ENCODE results near the gene VIM.

Gene VIM

DNA sequence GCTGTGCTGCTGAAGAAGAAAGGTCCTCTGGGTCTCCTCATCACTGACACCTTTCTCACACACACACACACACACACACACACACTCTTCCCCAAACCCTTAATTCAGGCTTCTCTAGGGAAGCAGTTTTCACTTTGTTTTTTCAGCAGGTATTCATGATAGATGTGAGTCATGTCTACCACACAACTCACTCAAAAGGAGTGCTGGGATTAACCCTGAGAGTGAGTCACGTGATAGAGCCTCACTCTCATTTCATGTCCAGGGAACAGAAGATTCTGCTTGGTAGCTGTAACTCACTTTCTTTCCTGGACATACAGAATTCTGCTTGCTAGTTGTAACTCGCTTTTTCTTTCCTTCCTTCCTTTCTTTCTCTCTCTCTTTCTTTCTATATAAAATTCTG lies 45.4 kb downstream of the VIM start:
- no peaks in the 10 kb centered on the region for H3K79me2 ChIP-seq (ENCODE audit: low read length)
- no peaks in the 10 kb centered on the region for H3K4me1 ChIP-seq (ENCODE audit: low read length)
- H3K27ac ChIP-seq (ENCODE audit: low read length) = no peak overlapping the region
- no peaks in the 10 kb centered on the region for H3K36me3 ChIP-seq (replicated peaks; ENCODE audit: low read depth, low read length)
- no peaks in the 10 kb centered on the region for H4K20me1 ChIP-seq (ENCODE audit: insufficient read depth, low read length)
- H2AFZ ChIP-seq (ENCODE audit: low read depth, low read length) = no peak overlapping the region
- H3K4me3 ChIP-seq (ENCODE audit: low read length) = no peak overlapping the region
- TF ChIP-seq EZH2phosphoT487 (IDR thresholded peaks at IDR 0.05; ENCODE audit: low read depth) = no peak
- TF ChIP-seq, protein P1, sequence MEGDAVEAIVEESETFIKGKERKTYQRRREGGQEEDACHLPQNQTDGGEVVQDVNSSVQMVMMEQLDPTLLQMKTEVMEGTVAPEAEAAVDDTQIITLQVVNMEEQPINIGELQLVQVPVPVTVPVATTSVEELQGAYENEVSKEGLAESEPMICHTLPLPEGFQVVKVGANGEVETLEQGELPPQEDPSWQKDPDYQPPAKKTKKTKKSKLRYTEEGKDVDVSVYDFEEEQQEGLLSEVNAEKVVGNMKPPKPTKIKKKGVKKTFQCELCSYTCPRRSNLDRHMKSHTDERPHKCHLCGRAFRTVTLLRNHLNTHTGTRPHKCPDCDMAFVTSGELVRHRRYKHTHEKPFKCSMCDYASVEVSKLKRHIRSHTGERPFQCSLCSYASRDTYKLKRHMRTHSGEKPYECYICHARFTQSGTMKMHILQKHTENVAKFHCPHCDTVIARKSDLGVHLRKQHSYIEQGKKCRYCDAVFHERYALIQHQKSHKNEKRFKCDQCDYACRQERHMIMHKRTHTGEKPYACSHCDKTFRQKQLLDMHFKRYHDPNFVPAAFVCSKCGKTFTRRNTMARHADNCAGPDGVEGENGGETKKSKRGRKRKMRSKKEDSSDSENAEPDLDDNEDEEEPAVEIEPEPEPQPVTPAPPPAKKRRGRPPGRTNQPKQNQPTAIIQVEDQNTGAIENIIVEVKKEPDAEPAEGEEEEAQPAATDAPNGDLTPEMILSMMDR (IDR thresholded peaks at IDR 0.05; ENCODE audit: low read depth, low read length) = no peak
- H3K9me3 ChIP-seq (ENCODE audit: insufficient read depth, low read length) = no peaks in the 10 kb centered on the region
- H3K9ac ChIP-seq (ENCODE audit: low read length) = no peak overlapping the region
- no peak overlapping the region for H3K4me2 ChIP-seq (ENCODE audit: low read length)
- no peaks in the 10 kb centered on the region for H3K27me3 ChIP-seq (ENCODE audit: low read depth, low read length)

DNA sequence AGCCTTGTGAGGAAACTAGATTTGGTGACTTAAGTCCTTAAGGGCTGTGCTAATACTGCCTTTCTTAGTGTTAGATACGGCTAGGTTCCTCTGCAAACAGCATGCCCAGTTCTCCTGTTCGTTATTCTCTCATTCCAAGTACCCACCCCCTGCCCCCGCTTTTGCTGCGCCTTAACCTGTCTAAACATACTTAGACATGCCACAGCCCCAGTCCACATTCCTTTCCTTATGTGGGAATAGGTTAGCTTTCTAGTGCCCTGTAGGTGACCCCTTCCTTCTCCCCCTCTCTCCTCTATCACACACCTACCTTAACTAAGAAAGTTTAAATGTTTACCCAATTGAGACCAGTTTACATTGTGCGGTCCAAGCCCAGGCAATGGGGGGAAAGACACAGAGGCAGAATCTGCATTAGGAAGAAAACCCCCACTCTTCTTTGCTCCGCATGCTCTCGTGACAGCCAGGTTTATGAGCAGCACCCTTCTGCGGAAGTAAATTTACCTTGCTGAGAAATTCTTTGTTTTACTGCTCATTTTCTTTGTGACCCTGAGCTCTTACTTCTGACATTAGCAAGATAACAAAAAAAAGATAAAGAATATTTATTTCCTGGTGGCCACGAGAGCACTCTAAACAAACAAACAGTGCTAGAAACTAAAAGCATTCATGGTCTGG lies 48.8 kb downstream of the VIM start:
- TF ChIP-seq, protein P1 (IDR thresholded peaks at IDR 0.05; ENCODE audit: low read depth, low read length) = no peak
- no peak for TF ChIP-seq EZH2phosphoT487 (IDR thresholded peaks at IDR 0.05; ENCODE audit: low read depth)
- no peaks in the 10 kb centered on the region for H3K9me3 ChIP-seq (ENCODE audit: insufficient read depth, low read length)
- no peak overlapping the region for H3K4me3 ChIP-seq (ENCODE audit: low read length)
- H3K4me1 ChIP-seq (ENCODE audit: low read length) = no peaks in the 10 kb centered on the region
- no peaks in the 10 kb centered on the region for H3K27me3 ChIP-seq (ENCODE audit: low read depth, low read length)
- H3K27ac ChIP-seq (ENCODE audit: low read length) = no peak overlapping the region
- no peaks in the 10 kb centered on the region for H4K20me1 ChIP-seq (ENCODE audit: insufficient read depth, low read length)
- H2AFZ ChIP-seq (ENCODE audit: low read depth, low read length) = no peak overlapping the region
- H3K9ac ChIP-seq (ENCODE audit: low read length) = no peak overlapping the region
- no peaks in the 10 kb centered on the region for H3K36me3 ChIP-seq (replicated peaks; ENCODE audit: low read depth, low read length)
- H3K79me2 ChIP-seq (ENCODE audit: low read length) = no peaks in the 10 kb centered on the region
- no peak overlapping the region for H3K4me2 ChIP-seq (ENCODE audit: low read length)

DNA sequence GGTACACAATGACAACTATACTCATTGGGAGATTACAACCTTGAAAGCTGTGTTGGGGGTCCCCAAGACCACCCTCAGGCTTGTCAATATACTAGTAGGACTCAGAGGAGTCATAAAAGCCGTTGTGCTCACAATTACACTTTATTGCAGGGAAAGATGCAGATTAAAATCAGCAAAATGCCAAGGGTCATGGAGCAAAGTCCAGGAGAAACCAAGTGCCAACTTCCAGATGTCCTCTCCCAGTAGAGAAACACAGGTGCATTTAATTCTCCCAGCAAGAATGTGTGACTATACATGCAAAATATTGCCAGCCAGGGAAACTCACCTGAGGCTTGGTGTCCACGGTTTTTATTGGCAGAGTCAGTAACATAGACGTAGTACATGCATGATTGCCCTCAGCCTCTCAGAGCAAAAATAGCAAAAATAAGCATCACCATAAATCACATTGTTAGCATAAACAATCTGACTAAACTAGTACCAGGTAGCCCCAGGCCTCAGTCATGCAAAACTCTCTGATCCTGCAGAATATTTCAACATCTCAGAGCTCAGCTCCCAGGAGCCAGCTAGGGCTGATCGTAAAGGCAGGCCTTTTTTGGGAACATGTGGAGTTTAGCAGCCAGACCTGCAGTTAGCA lies 50.7 kb downstream of the VIM start:
- Histone ChIP-seq H2AFZ (ENCODE audit: low read depth, low read length) (no peak overlapping the region), H3K4me1 (ENCODE audit: low read length) (no peaks in the 10 kb centered on the region), H3K9ac (ENCODE audit: low read length) (no peak overlapping the region), H3K4me3 (ENCODE audit: low read length) (no peak overlapping the region), H3K79me2 (ENCODE audit: low read length) (no peaks in the 10 kb centered on the region), H3K36me3 (replicated peaks; ENCODE audit: low read depth, low read length) (no peaks in the 10 kb centered on the region), H4K20me1 (ENCODE audit: insufficient read depth, low read length) (no peaks in the 10 kb centered on the region), H3K27me3 (ENCODE audit: low read depth, low read length) (no peaks in the 10 kb centered on the region), H3K9me3 (ENCODE audit: insufficient read depth, low read length) (no peaks in the 10 kb centered on the region), H3K27ac (ENCODE audit: low read length) (no peak overlapping the region), H3K4me2 (ENCODE audit: low read length) (no peak overlapping the region)
- TF ChIP-seq, protein P1 (IDR thresholded peaks at IDR 0.05; ENCODE audit: low read depth, low read length) = no peak
- no peak for TF ChIP-seq EZH2phosphoT487 (IDR thresholded peaks at IDR 0.05; ENCODE audit: low read depth)

DNA sequence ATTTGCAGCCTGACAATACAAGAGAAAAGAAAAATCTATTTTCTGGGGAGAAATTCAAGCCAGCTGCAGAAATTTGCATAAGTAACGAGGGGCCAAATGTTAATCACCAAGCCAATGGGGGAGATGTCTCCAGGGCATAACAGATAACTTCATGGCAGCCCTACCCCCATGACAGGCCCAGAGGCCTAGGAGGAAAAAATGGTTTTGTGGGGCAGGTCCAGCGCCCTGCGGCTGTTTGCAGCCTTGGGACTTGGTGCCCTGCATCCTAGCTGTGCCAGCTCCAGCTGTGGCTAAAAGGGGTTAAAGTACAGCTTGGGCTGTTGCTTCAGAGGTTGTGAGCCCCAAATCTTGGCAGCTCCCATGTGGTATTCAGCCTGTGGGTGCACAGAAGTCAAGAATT lies 54.3 kb downstream of the VIM start:
- TF ChIP-seq, protein P1 (IDR thresholded peaks at IDR 0.05; ENCODE audit: low read depth, low read length) = no peak
- TF ChIP-seq EZH2phosphoT487 (IDR thresholded peaks at IDR 0.05; ENCODE audit: low read depth) = no peak
- H3K9me3 ChIP-seq (ENCODE audit: insufficient read depth, low read length) = no peaks in the 10 kb centered on the region
- H3K79me2 ChIP-seq (ENCODE audit: low read length) = no peaks in the 10 kb centered on the region
- no peak overlapping the region for H3K27ac ChIP-seq (ENCODE audit: low read length)
- no peaks in the 10 kb centered on the region for H3K4me1 ChIP-seq (ENCODE audit: low read length)
- H3K36me3 ChIP-seq (replicated peaks; ENCODE audit: low read depth, low read length) = no peaks in the 10 kb centered on the region
- no peaks in the 10 kb centered on the region for H3K27me3 ChIP-seq (ENCODE audit: low read depth, low read length)
- no peak overlapping the region for H2AFZ ChIP-seq (ENCODE audit: low read depth, low read length)
- H3K9ac ChIP-seq (ENCODE audit: low read length) = no peak overlapping the region
- no peak overlapping the region for H3K4me3 ChIP-seq (ENCODE audit: low read length)
- H4K20me1 ChIP-seq (ENCODE audit: insufficient read depth, low read length) = no peaks in the 10 kb centered on the region
- no peak overlapping the region for H3K4me2 ChIP-seq (ENCODE audit: low read length)
